VCaP (cell line): ENCODE data around the gene PRSS53.

Source experiments
- H3K27ac ChIP-seq: fragments of 450-650 bp; 2 replicates; pipeline ENCODE4 v1.5.1; 2017
- CTCF ChIP-seq: fragments of 450-650 bp; conservative IDR thresholded peaks from 2 replicates; pipeline ENCODE4 v1.5.1; 2017; ENCODE audit warnings: mild to moderate bottlenecking, moderate library complexity

Gene PRSS53

GRCh38 chr16:31078597-31079341 lies 10.0 kb downstream of the PRSS53 start:
- no peak for TF ChIP-seq CTCF
- no peak overlapping the region for H3K27ac ChIP-seq

GRCh38 chr16:31077592-31078396 lies 10.9 kb downstream of the PRSS53 start:
- H3K27ac ChIP-seq = no peak overlapping the region
- TF ChIP-seq CTCF = no peak

GRCh38 chr16:31077024-31077423 lies 11.7 kb downstream of the PRSS53 start:
- no peak overlapping the region for H3K27ac ChIP-seq
- TF ChIP-seq CTCF = no peak

- no peak overlapping the region for H3K27ac ChIP-seq
- TF ChIP-seq CTCF = no peak
These were observed 12.4 kb downstream of the PRSS53 start for GRCh38 chr16:31076319-31076718.

GRCh38 chr16:31074814-31075183 lies 13.9 kb downstream of the PRSS53 start:
- no peak for TF ChIP-seq CTCF
- peak overlapping the region; percentile 88 for H3K27ac ChIP-seq

- TF ChIP-seq CTCF = no peak
- H3K27ac ChIP-seq = peak within 1 kb of the TSS; percentile 88
These were observed 14.6 kb downstream of the PRSS53 start, which contains the start of the genes ZNF646 and ZNF668 for GRCh38 chr16:31073970-31074813. ZNF646 (plus strand) TSS chr16:31074422; CDS start chr16:31076325, 1,903 bp downstream. ZNF668 (minus strand) TSS chr16:31074240; CDS start chr16:31064459, 9,781 bp downstream.
